ENCODE data around the gene MOCS1.
A peak's percentile ranks its signal among the peaks of the same experiment; 100 is the strongest.

Gene MOCS1

DNA sequence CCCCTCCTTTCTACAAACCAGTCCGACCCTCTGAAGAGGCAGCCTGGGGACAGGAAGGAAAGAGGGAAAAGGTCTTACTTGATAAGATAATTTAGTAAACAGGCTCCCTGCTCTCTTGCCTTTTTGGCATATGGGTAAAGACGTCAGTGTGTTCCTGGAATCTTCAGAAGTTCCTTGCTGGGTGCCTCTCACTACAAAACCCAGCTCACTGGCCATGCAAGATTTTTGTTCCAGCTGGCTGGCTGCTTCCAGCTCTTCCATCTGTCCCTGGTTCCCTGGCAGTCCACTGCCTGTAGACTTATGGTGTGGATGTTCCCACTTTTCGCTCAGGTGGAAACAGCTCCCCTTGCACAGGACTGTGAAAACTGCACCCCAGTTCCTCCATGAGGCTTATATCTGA, 57.4 kb downstream of the MOCS1 start:
- no peak for DNase-seq (ENCODE audit: low spot score)

DNA sequence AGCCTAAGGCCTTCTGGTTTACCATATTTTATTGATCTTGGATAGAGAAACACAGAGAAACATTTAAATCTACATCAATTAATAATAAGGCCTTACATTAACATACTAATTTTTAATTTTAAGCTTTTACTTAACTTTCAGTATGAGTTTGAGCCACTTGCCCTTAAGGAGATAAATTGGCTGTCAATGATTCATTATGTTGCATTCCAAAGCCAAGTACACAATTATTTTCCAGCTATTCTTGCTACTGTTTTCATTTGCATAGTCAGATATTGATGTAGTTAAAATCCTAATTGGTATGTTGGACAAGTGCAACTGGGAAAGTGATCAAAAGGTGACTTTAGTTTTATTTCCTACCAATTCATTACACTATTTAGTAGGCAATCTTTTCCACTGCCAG, 58.2 kb downstream of the MOCS1 start:
- no peak for DNase-seq (ENCODE audit: low spot score)

DNA sequence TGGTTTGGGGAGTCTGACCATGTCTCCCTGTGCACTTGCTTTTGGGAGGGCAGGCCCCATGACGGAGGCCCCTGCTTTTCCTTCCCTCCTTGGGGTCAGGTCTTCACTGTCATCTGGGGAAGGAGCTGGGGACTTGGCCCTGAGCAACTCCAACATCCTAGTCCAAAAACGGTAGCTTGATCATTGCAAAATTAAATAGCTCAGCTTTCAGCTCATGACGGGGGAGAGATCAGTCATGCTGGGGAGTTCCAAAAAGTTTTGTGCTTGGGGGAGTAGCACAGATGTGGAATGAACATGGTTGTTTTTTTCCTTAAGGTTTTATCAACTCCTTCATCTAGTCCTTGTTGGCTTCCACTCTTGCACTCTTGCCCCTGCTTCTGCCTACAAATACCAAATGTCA, 60.8 kb downstream of the MOCS1 start:
- DNase-seq (ENCODE audit: low spot score): no peak

DNA sequence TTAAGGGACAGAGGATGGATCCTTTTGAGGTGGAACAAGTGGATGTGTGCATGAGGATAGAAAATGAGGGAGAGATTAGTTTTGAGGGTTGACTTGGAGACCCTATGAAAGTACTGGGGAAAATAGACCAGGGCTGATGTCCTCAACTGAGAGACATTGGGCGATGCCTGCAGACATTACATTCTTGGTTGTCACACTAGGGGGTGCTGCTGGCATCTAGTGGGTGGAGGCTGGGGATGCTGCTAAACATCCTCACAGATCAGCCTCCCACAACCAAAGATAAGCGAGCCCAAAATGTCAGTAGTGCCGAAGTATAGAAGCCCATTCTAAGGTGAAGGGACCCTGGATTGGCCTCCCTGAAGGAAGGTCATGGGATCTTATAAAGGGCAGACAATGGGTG, 63.3 kb downstream of the MOCS1 start:
- DNase-seq (ENCODE audit: low spot score): no peak

DNA sequence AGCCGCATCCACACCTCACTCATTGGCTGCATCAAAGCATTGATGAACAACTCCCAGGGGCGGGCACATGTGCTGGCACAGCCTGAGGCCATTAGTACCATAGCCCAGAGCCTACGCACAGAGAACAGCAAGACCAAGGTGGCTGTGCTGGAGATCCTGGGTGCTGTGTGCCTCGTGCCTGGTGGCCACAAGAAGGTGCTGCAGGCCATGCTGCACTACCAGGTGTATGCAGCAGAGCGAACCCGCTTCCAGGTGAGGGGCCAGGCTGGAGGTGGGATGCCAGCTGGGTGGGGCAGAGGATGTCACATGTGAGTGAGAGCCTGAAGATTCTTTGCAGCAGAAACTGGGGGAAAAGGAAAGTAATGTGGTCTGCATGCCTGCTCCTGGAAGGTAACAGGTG, 66.7 kb downstream of the MOCS1 start:
- no peak for DNase-seq (ENCODE audit: low spot score)

DNA sequence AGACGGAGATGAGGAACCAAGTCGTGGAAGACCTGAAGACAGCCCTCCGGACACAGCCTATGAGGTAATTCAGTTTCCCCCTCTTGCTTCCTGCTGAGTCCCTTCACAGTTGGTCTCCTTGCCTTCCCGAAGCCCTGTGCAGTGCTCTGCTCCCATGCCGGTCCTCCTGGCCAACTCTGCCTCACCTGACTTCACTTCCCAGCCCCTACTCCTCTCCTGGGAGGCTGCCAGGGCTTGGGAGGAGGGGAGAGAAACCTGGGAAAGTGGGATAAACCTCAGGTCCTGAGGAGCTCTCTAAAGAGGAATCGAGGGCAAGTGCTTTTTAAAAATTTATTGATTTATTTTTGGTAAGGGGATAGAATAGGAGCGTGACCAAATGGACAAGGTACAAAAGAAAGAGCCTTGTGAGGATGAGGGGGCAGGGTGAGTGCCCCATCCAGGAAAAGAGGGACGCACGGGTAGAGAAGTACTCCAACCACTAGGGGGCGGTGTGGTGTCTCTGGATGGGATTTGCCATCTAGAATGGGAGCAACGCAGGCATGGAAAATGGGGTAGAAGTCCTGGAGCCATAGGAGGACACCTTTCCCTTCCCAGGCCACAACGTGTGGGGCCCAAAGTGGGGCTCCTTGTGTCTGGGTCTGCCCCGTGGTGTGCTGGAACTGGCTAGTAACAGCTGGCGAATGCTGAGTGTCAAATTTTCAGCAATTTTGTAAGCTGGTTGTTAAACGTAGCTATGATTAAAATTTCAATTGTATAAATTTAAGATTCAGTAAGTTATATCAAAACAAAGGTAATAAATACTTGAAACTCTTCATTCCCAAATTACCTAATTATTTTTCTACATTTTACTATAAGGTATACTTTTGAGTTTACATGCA, 69.0 kb downstream of the MOCS1 start:
- peak; percentile 42 for DNase-seq (ENCODE audit: low spot score)

DNA sequence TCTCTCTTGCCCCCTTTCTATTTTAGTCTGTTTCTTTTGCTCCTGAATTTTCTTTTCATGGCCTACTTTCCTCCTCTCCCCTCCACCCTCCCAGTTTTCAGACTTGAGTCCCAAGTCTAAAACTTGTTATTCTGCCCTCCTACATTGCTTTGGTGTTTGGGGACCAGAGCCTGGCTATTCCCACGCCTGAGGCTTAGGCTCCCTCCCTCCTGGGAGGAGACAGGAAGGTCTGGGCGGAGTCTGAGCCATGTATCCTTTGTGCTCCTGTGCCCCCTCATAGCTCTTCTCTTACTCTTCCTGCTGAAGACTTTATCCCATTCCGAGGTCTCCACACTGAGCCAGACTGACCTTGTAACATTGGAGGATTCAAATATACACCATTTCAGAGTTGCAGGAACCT, 72.6 kb downstream of the MOCS1 start:
- no peak for DNase-seq (ENCODE audit: low spot score)

DNA sequence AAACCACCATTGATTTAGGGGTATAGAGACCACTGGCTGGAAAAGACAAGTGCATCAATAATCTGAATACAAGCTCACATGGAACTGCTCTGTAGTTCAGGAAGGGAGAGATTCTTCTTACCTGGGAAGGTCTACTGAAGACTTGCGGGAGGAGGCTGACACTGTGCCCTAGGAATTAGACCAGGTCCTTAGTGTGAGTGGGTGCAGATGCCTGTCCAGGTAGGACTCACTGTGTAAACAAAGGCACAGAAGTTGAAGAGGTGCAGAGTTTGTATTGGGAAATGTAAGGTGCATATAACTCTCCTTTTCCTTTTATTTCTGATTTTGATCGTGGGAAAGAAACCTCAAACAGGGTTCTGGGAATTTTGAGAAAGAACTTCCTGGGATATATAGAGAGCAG, 75.2 kb downstream of the MOCS1 start:
- DNase-seq (ENCODE audit: low spot score): no peak

DNA sequence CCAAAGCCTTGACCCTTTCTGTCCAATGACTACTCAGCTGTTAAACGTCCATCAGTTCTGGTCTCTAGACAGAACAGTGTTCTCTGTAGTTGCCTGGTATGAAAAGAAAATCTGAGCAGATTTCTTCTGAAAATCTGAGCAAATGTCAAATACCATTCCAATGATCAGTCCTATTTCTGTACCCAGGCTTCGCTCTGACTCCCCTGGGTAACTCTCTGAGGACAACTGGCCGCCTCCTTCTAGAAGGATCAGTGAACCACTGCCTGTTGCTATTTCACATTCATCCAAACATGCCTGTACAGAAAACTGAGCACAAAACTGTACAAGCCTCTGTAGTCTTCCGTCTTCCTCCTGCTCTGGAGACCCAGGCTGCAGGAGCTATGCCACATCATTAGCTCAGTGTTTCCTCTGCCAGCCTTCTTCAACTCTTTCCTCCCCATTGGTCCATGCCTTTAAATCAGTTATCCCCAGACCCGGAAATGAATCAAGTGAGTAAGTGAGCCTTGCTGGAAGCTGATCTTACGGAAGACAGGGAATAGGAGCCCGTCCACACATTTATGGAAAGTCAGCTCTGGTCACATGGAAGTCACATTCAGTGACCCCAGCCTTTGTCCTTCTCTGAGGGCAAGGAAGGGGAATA, 78.8 kb downstream of the MOCS1 start:
- no peak for DNase-seq (ENCODE audit: low spot score)
